22Rv1 (cell line): Measurements from ENCODE around the gene FKBP8.

Experiments
- CTCF ChIP-seq: fragments of 450-650 bp; IDR thresholded peaks from 2 replicates; pipeline ENCODE4 v1.5.1; 2017; ENCODE audit warnings: mild to moderate bottlenecking
- ZFX ChIP-seq: fragments of 450-650 bp; IDR thresholded peaks from 2 replicates; pipeline ENCODE4 v1.6.1; 2017; ENCODE audit warnings: antibody characterized with exemption, borderline replicate concordance

DNA sequence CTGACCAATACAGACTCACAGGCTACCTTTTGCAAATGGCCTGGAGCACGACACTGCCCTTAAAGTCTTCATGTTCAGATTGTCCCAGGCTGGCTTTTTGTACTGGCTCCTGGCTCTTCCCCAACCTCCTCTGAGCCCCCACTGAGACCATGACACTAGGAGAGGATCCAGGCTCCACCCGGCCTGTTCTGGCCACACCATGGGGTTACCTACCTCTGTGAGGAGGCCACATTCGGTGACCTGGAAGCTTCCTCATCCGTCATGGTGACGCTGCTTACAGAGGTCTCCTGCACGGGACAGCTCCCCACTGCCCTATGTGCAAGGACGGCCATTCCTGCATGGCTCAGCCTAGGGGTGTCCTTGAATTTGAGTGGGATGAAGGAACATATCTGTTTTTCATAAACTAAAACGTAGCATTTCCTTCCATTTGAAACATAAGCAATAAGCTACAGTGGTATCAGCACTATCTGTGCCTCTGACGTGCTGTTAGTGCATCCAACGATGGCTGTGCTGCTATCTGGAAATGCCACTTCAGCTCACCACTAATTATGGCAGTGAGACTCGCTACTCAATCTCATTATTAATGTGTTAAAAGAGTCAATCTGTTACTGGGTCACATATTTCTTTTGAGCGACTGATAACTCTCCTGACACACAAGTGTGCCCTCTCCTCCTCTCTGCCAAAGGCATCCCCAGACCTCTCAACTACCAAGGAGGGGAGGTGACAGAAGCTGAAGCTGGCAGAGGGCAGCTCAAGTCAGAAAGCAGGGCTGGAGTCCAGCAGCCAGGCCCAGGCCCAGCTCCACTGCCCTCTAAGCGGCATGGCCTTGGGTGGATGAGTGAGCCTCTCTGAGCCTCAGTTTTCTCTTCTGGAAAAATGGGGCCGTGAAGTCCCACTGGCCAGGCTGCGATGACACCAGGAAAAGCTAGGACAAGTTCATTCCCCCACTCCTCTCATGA, 51.1 kb downstream of the FKBP8 start:
- no peak for TF ChIP-seq CTCF
- no peak for TF ChIP-seq ZFX
